ENCODE results near the gene USP7.
A peak's percentile ranks its signal among the peaks of the same experiment; 100 is the strongest.

USP7 gene

GRCh38 chr16:8952281-8952751 is 11.4 kb downstream of the USP7 start:
- no peak for DNase-seq (ENCODE audit: low read depth in 1 of 2, low spot score in 1 of 2)

GRCh38 chr16:8951447-8952280 is 12.0 kb downstream of the USP7 start:
- DNase-seq (ENCODE audit: low read depth in 1 of 2, low spot score in 1 of 2), result no peak

GRCh38 chr16:8950580-8951077 is 13.1 kb downstream of the USP7 start:
- DNase-seq (ENCODE audit: low read depth in 1 of 2, low spot score in 1 of 2), result no peak

- no peak for DNase-seq (ENCODE audit: low read depth in 1 of 2, low spot score in 1 of 2)
These were observed 13.9 kb downstream of the USP7 start for GRCh38 chr16:8949536-8950418.

GRCh38 chr16:8948831-8949230 is 14.9 kb downstream of the USP7 start:
- no peak for DNase-seq (ENCODE audit: low read depth in 1 of 2, low spot score in 1 of 2)

GRCh38 chr16:8948069-8948593 is 15.6 kb downstream of the USP7 start:
- no peak for DNase-seq (ENCODE audit: low read depth in 1 of 2, low spot score in 1 of 2)

GRCh38 chr16:8946544-8946943 is 17.2 kb downstream of the USP7 start:
- DNase-seq (ENCODE audit: low read depth in 1 of 2, low spot score in 1 of 2), result no peak

GRCh38 chr16:8945626-8946296 is 17.9 kb downstream of the USP7 start:
- no peak for DNase-seq (ENCODE audit: low read depth in 1 of 2, low spot score in 1 of 2)

GRCh38 chr16:8943966-8944759 is 19.5 kb downstream of the USP7 start:
- DNase-seq (ENCODE audit: low read depth in 1 of 2, low spot score in 1 of 2), result no peak

GRCh38 chr16:8943001-8943763 is 20.5 kb downstream of the USP7 start:
- DNase-seq (ENCODE audit: low read depth in 1 of 2, low spot score in 1 of 2), result no peak

GRCh38 chr16:8941718-8942344 is 21.9 kb downstream of the USP7 start:
- DNase-seq (ENCODE audit: low read depth in 1 of 2, low spot score in 1 of 2), result no peak

GRCh38 chr16:8937803-8938202 is 25.9 kb downstream of the USP7 start:
- no peak for DNase-seq (ENCODE audit: low read depth in 1 of 2, low spot score in 1 of 2)

GRCh38 chr16:8936421-8936820 is 27.3 kb downstream of the USP7 start:
- DNase-seq (ENCODE audit: low read depth in 1 of 2, low spot score in 1 of 2), result peak; percentile 46 to 75

- no peak for DNase-seq (ENCODE audit: low read depth in 1 of 2, low spot score in 1 of 2)
These were observed 27.7 kb downstream of the USP7 start for GRCh38 chr16:8935989-8936388.

GRCh38 chr16:8934601-8935000 is 29.1 kb downstream of the USP7 start:
- DNase-seq (ENCODE audit: low read depth in 1 of 2, low spot score in 1 of 2), result no peak

GRCh38 chr16:8931859-8932258 is 31.8 kb downstream of the USP7 start:
- DNase-seq (ENCODE audit: low read depth in 1 of 2, low spot score in 1 of 2), result peak in 1 of 2 donors; percentile 12

GRCh38 chr16:8929086-8929748 is 34.5 kb downstream of the USP7 start:
- no peak for DNase-seq (ENCODE audit: low read depth in 1 of 2, low spot score in 1 of 2)

GRCh38 chr16:8928467-8928957 is 35.2 kb downstream of the USP7 start:
- peak in 1 of 2 donors; percentile 27 for DNase-seq (ENCODE audit: low read depth in 1 of 2, low spot score in 1 of 2)
